Stimulated activated memory B cell treated with anti-CD40 and anti-IgM and Interleukin-4, amounts not matched to agents 10 μg/mL and 1 μg/mL and 100 μg/mL, for 72 hours (primary cell): ENCODE measurements around the gene DNAJC18.

Experiments used
- ATAC-seq: fragments of 150-1000 bp; cut with Tn5 transposase; 2 replicates; pipeline ENCODE4 v1.10.0; 2021
- H3K27ac Mint-ChIP-seq: one replicate; pipeline ENCODE4 v1.8.0; 2022; ENCODE audit warnings: mild to moderate bottlenecking, mixed read lengths
- H3K27me3 Mint-ChIP-seq: one replicate; pipeline ENCODE4 v1.8.0; 2022; ENCODE audit warnings: mixed read lengths
- H3K36me3 Mint-ChIP-seq: one replicate; pipeline ENCODE4 v1.8.0; 2022; ENCODE audit warnings: mixed read lengths
- H3K4me1 Mint-ChIP-seq: one replicate; pipeline ENCODE4 v1.8.0; 2022; ENCODE audit warnings: mixed read lengths
- H3K4me3 Mint-ChIP-seq: one replicate; pipeline ENCODE4 v1.8.0; 2022; ENCODE audit warnings: mild to moderate bottlenecking, moderate library complexity, mixed read lengths
- H3K9me3 Mint-ChIP-seq: one replicate; pipeline ENCODE4 v1.8.0; 2022; ENCODE audit warnings: mixed read lengths

DNAJC18 gene

DNA sequence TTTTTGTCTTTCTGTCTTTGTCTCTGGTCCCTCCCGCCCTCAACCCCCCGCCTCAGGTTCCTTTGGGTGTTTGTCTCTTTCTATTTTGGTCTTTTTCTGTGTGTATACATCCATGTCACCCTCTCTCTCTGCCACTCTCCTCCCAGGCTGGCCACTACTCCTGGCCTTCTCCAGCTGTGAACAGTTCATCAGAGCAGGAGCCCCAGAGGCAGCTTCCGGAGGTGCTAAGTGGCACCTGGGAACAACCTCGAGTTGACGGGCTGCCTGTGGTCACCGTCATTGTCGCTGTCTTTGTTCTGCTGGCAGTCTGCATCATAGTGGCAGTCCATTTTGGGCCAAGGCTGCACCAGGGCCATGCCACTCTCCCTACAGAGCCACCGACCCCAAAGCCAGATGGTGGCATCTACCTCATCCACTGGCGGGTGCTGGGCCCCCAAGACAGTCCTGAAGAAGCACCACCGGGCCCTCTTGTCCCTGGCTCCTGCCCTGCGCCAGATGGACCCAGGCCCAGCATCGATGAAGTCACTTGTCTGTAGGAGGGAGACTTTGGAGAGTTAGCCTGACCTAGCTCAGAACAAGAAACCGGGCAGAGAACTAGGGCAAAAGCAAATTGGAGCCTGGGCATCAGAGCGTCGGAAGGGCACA is 33.2 kb upstream of the DNAJC18 start:
- no peaks in the 10 kb centered on the region for H3K9me3 Mint-ChIP-seq
- no peaks in the 10 kb centered on the region for H3K36me3 Mint-ChIP-seq
- peaks cover 18% of the 10 kb centered on the region for H3K4me1 Mint-ChIP-seq
- H3K27ac Mint-ChIP-seq, result no peak overlapping the region
- ATAC-seq, result no peak
- peaks cover 55% of the 10 kb centered on the region for H3K27me3 Mint-ChIP-seq
- no peak overlapping the region for H3K4me3 Mint-ChIP-seq

DNA sequence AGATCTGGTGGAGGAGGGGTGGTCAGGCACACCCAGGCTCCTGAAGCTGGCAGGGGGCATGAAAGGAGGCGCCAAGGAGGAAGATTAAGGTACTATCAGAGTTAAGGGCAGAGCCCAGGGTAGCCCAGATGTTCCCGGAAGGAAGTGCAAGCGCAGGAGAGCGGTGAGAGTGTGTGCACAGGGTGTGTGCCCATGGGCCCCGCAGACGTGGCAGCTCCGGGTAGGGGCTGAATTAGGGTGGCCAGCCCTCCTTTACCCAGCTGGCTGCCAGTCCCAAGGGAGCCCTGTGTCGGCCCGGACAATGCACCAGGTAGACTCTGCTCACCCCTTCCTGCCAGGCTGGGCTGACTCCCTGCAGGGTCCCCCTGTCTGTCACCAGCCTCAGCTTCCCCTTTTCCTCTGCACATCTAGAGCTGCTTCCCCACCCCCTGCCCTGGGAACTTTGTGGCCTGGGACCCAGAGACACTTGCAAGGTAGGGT is 31.5 kb upstream of the DNAJC18 start, which contains the start of gene SMIM33:
Gene SMIM33 (plus strand): TSS at position 184 of the 480 bp plus-strand sequence. CDS start 118 bp downstream, at position 302.
- Mint-ChIP-seq H3K4me1 (peaks cover 18% of the 10 kb centered on the region), H3K27ac (peak within 1 kb of the TSS; percentile 57), H3K36me3 (no peaks in the 10 kb centered on the region), H3K4me3 (no peak within 1 kb of the TSS), H3K27me3 (peaks cover 60% of the 10 kb centered on the region), H3K9me3 (no peaks in the 10 kb centered on the region)
- ATAC-seq, result peak; percentile 49

DNA sequence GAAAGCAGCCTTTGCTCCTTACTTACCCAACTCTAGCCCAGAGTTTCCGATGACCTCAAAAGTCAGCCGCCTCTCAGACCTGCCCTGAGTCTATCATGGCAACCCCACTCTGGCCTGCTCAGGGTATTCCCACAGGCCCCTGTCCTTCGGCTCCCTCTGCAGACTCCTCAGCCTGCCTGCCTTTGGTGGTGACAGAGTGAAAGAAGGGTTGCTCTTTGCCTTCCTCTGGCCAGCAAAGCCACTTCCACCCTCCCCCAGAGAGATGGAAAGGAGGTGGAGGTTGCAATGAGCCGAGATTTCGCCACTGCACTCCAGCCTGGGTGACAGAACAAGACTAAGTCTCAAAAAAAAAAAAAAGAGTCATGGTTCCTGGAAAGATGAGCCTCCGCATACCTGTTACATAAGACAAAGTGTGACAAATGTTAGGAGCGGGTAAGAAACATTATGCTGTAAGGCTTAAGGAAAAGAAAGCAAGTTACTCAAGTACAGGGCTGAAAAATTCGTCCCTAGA is 29.2 kb upstream of the DNAJC18 start:
- Mint-ChIP-seq H3K4me3 (no peak overlapping the region), H3K27ac (no peak overlapping the region), H3K36me3 (no peaks in the 10 kb centered on the region), H3K27me3 (peaks cover 53% of the 10 kb centered on the region), H3K9me3 (no peaks in the 10 kb centered on the region), H3K4me1 (peaks cover 11% of the 10 kb centered on the region)
- peak; percentile 31 for ATAC-seq

DNA sequence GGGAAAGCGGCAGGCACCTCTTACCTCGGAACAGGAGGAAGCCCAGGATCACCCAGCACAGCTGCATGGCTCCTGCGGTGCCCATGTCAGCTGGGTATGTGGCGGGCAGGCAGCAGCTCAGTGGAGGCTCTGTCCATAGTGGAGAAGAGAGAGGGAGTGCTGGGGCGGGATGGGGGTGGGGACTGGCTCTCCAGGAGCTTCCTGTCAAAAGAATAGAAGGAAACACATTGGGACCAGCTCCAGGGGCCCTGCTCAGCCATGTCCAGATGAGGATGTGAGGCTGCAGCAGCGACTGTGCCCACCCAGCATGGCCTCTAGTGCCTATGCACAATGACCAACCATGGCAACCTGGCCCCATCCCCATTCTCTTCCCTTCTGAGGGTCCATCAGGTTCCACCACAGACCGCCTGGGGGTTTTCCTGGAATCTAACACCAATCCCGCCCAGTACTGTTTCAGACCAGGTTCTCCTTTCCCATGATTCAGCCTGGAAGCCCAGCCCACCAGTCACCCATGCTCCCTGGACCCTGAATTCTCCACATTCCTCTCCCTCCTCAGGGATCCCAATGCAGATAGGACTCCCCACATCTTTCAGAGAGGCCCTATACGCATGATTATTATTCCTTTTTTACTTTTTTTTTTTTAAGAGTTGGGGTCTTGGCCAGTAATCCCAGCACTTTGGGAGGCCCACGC is 23.4 kb upstream of the DNAJC18 start, which contains the start of gene ECSCR:
Gene ECSCR (minus strand): TSS at position 158 of the 691 bp plus-strand sequence. CDS start 73 bp downstream, at position 85.
- Mint-ChIP-seq H3K27me3 (peaks cover 7% of the 10 kb centered on the region), H3K9me3 (no peaks in the 10 kb centered on the region), H3K36me3 (no peaks in the 10 kb centered on the region), H3K4me1 (peaks cover 14% of the 10 kb centered on the region), H3K27ac (no peak within 1 kb of the TSS), H3K4me3 (no peak within 1 kb of the TSS)
- ATAC-seq, result no peak

DNA sequence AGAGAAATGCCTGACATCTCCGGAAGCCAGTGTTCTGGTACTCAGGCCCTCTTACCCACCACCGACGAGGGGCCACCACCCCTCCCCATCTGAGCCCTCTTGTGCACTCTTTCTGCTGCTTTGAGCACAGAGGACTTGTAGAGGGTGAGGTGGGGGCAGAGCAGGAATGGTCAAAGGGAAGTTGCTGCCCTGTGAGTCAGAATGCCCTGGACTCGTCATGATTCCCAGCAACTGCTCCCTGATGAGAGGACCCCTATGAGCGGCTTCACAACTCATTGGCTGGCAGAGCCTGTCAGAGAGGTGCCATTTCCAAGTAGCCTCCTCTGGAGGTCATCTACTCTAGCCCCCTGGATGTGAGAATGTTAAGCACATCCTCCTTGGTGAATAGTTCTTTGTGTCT is 22.4 kb upstream of the DNAJC18 start:
- H3K9me3 Mint-ChIP-seq, result no peaks in the 10 kb centered on the region
- peaks cover 14% of the 10 kb centered on the region for H3K4me1 Mint-ChIP-seq
- H3K4me3 Mint-ChIP-seq, result no peak overlapping the region
- H3K27me3 Mint-ChIP-seq, result no peaks in the 10 kb centered on the region
- H3K27ac Mint-ChIP-seq, result no peak overlapping the region
- H3K36me3 Mint-ChIP-seq, result no peaks in the 10 kb centered on the region
- ATAC-seq, result no peak

DNA sequence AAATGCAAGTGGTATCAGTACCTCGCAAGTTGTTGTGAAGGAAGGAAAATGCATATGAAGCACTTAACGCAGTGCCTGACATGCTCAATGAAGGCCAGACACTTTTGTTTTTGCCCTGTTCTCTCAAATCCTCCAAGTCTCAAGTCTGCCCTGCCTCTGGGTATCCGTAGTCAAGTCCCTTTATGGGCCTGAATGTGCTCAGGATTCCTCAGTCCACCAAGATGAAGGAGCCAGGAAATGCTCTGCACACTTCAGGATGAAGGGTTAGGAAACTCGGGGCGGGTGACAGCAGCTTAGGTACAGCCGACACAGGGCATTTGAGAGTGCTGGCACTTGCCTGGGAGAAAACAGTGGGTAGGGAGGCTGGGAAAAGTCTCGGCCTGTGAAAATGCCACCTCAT is 21.9 kb upstream of the DNAJC18 start:
- Mint-ChIP-seq H3K4me1 (peaks cover 14% of the 10 kb centered on the region), H3K4me3 (no peak overlapping the region), H3K36me3 (no peaks in the 10 kb centered on the region), H3K9me3 (no peaks in the 10 kb centered on the region), H3K27me3 (no peaks in the 10 kb centered on the region), H3K27ac (no peak overlapping the region)
- no peak for ATAC-seq

DNA sequence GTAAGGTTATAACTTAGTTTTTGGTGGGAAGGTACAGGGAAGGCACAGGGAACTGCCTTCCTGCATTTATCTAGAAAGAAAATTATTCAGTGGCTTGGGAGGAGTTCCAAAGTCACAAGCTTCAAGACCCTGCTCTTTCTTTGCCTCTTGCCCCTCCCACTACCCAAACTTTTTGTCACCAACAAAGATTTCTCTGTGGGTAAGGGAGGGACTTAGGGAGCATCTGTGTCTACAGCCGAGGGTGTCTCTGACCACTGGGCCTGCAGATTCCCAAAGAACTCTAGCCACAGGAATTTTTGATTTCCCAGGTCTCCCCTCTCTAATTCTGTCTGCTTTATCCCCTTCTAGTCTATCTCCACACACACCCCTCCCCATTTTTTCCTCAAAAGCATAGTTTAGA is 21.1 kb upstream of the DNAJC18 start:
- Mint-ChIP-seq H3K27ac (no peak overlapping the region), H3K4me3 (no peak overlapping the region)

DNA sequence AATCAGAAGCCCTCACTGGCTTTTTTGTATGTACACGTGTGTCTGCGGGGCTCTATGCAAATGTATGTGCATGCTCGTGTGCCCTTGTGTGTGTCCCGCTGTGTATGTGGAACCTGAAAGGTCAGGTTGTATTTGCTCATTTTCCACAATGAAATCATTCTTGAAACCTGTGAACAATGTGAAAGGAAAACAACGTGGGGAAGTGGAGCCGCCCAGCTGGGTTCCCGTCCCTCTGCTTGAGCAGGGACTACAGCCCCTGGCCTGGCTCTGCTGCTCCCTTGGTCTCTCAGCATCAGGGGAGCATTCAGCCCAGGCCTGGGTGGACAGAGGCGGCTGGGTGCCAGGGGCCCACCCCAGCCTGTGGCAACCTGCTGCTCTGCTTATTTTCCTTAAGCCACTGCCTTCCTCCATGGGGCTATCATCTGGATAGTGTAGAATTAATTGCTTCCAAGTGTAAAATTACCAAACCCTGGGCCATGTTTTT is 20.2 kb upstream of the DNAJC18 start:
- no peak overlapping the region for H3K4me3 Mint-ChIP-seq
- H3K36me3 Mint-ChIP-seq, result no peaks in the 10 kb centered on the region
- H3K9me3 Mint-ChIP-seq, result no peaks in the 10 kb centered on the region
- H3K4me1 Mint-ChIP-seq, result peaks cover 19% of the 10 kb centered on the region
- H3K27me3 Mint-ChIP-seq, result no peaks in the 10 kb centered on the region
- H3K27ac Mint-ChIP-seq, result peak overlapping the region; percentile 34
- ATAC-seq, result peak; percentile 43

More for the DNA sequence above, 21.1 kb upstream of the DNAJC18 start:
- no peak for ATAC-seq
- peaks cover 14% of the 10 kb centered on the region for H3K4me1 Mint-ChIP-seq
- no peaks in the 10 kb centered on the region for H3K9me3 Mint-ChIP-seq
- no peaks in the 10 kb centered on the region for H3K27me3 Mint-ChIP-seq
- no peaks in the 10 kb centered on the region for H3K36me3 Mint-ChIP-seq

DNA sequence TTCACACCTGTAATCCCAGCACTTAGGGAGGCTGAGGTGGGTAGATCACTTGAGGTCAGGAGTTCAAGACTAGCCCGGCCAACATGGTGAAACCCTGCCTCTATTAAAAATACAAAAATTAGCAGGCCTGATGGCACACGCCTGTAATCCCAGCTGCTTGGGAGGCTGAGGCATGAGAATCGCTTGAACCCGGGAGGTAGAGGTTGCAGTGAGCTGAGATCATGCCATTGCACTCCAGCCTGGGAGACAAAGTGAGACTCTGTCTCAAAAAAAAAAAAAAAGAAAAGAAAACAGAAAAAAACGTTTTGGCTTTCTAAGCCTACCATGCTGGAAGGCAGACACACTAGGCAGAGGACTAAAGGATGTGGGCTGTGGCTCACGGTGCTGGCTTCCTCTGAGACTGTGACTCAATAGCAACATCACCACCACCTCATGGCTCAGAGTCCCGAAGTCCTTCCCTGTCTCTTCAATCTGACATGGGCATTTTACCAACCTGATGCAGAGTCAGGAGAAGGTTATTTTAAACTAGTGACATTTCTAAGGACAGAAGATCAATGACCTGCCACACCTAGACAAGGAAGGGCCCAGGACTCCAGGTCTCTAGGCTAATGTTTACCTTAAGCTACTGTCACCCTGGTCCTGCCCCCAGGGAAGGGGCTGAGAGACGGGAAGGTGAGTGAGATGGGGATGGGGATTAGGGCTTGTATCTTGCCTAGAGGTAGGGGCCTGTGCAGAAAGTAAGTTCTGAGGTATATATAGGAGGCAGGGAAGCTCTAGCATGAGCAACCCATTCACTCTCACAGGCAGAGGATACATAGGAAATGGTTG is 19.5 kb upstream of the DNAJC18 start:
- H3K27me3 Mint-ChIP-seq, result no peaks in the 10 kb centered on the region

DNA sequence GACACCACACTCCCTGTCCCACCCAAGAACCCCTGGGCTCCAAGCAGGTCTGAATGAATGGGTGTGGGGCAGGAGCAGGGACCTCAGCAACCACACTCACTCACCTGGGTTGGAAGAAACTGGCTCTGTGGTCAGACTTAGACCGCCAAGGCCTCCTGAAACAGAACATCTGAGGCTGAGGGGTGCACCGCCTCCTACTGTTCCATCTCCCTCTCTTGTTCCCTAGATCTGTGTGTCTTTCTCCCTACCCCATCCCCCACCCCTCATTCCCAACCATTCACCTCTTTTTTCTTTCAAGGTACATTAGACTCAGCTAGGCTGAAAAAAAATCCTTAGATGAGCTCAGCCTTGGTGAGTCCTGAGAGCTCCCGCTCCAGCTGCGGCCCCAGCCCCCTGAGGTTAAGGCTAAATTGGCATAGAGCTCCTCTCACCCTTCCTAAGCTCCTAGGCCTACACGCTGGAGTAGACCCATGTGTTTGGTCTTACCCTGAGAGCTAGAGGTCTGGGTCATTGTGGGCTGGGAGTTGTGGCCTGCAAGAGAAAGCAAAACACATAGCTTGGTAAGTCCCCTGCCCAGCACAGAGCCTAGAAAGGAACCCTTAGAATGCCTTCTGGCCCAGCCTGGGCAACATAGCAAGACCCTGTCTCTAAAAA is 18.5 kb upstream of the DNAJC18 start:
- Mint-ChIP-seq H3K36me3 (no peaks in the 10 kb centered on the region), H3K27me3 (no peaks in the 10 kb centered on the region)
- ATAC-seq, result no peak

More for the DNA sequence above, 19.5 kb upstream of the DNAJC18 start:
- Mint-ChIP-seq H3K9me3 (peaks cover 5% of the 10 kb centered on the region), H3K36me3 (no peaks in the 10 kb centered on the region), H3K4me3 (no peak overlapping the region), H3K27ac (peak overlapping the region; percentile 34), H3K4me1 (peaks cover 26% of the 10 kb centered on the region)
- ATAC-seq, result peak; percentile 80

DNA sequence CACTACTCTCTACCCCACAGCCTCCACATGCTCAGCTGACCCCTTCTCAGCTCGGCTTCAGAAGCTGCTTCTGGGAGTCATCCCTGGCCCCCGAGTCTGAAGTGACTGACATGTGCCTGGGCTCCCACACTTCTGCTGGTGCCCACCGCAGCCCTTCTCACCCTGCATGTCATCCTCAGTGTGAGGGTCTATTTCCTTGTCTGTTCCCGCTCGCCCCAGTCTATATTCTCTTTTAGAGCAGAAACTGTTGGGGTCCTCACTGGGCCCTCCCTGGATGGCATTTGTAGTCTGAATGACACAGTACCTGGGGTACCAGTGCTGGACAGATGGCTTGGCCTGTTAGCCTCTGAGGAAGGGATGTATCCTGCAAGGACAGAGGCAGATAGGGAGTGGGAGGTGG is 17.9 kb upstream of the DNAJC18 start:
- Mint-ChIP-seq H3K36me3 (no peaks in the 10 kb centered on the region), H3K4me3 (no peak overlapping the region), H3K27ac (peak overlapping the region; percentile 51), H3K9me3 (peaks cover 8% of the 10 kb centered on the region), H3K27me3 (no peaks in the 10 kb centered on the region), H3K4me1 (peaks cover 30% of the 10 kb centered on the region)
- no peak for ATAC-seq

More for the DNA sequence above, 18.5 kb upstream of the DNAJC18 start:
- peak overlapping the region; percentile 51 for H3K27ac Mint-ChIP-seq
- H3K4me3 Mint-ChIP-seq, result no peak overlapping the region
- H3K4me1 Mint-ChIP-seq, result peaks cover 30% of the 10 kb centered on the region
- peaks cover 8% of the 10 kb centered on the region for H3K9me3 Mint-ChIP-seq

DNA sequence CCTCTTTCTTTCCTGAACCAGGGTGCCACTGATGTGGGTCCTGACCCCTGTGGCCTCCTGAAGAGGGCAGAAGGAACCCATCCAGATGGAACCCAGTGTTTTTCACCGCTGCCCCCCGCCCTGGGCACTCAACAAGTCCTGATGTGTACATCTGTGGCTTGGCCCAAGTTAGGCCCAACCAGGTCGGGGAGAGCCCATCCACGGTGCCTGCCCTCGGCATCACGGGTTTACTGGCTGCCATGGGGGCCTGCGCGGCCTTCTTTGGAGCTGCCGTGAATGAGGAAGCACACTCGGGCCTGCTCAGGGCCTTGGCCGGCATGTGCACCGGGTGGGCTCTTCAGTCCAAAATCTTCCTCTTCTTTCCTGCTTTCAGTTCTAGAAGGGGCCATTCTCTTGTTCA is 17.5 kb upstream of the DNAJC18 start:
- Mint-ChIP-seq H3K27ac (peak overlapping the region; percentile 51), H3K36me3 (no peaks in the 10 kb centered on the region), H3K4me3 (no peak overlapping the region), H3K27me3 (no peaks in the 10 kb centered on the region), H3K9me3 (peaks cover 8% of the 10 kb centered on the region), H3K4me1 (peaks cover 30% of the 10 kb centered on the region)
- ATAC-seq, result no peak

DNA sequence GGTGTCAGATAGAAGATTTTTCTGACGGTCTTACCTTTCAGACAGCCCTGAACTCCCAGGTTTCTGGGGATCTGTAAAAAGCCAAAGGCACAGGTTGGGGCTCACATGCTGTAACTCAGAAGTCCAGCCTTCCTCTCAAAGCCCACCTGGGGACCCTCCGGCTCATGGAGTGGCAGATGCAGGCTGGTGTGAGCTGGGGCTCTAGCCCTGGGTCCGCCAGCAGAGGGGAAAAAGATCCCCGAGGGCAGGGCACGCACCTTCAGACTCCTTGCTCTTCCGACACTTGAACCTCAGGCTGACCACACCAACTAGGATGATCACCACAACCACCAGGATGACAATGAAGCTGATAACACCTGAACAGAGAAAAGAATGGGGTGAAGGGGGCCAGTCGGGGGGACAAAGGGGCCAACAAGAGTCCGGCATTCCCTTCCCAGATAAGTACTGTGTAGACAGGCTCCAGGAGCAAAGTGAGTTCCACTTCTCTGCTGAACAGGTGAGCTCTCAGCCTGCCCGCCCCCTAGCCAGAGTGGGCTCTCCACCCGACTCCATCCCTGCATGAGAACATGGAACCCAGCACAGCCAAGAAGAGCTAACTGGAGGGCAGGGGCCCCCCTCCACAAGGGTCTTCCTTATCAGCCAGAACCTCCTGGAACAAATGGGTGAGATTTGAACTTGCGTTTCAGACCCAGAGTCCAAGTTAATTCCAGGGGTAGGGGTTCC is 15.4 kb upstream of the DNAJC18 start:
- H3K4me1 Mint-ChIP-seq, result peaks cover 26% of the 10 kb centered on the region
- H3K36me3 Mint-ChIP-seq, result no peaks in the 10 kb centered on the region
- peak overlapping the region; percentile 22 for H3K27ac Mint-ChIP-seq
- peaks cover 8% of the 10 kb centered on the region for H3K9me3 Mint-ChIP-seq
- ATAC-seq, result no peak
- H3K27me3 Mint-ChIP-seq, result no peaks in the 10 kb centered on the region
- H3K4me3 Mint-ChIP-seq, result no peak overlapping the region
